ENCODE data around the gene TXNL4A.

TXNL4A gene

GRCh38 chr18:79944746-79945117 is 43.6 kb downstream of the TXNL4A start:
- no peak overlapping the region for H3K4me3 ChIP-seq (ENCODE audit: low read depth, low read length)
- TF ChIP-seq MAX (IDR thresholded peaks at IDR 0.05; ENCODE audit: low read depth, low read length) (no peak), CTCF (IDR thresholded peaks at IDR 0.05; ENCODE audit: low read depth, low read length) (no peak), POLR2A (IDR thresholded peaks at IDR 0.05; ENCODE audit: extremely low read depth, insufficient read length) (no peak), MYC (IDR thresholded peaks at IDR 0.05; ENCODE audit: low read depth, low read length) (no peak)
- no peak for DNase-seq (ENCODE audit: low read depth)

GRCh38 chr18:79944126-79944731 is 44.1 kb downstream of the TXNL4A start:
- TF ChIP-seq MAX (IDR thresholded peaks at IDR 0.05; ENCODE audit: low read depth, low read length) (no peak; the same call in 1 of the 2 replicates), MYC (IDR thresholded peaks at IDR 0.05; ENCODE audit: low read depth, low read length) (no peak; the same call in 1 of the 2 replicates), CTCF (IDR thresholded peaks at IDR 0.05; ENCODE audit: low read depth, low read length) (no peak), POLR2A (IDR thresholded peaks at IDR 0.05; ENCODE audit: extremely low read depth, insufficient read length) (no peak)
- H3K4me3 ChIP-seq (ENCODE audit: low read depth, low read length), result no peak overlapping the region
- peak; percentile 97 for DNase-seq (ENCODE audit: low read depth)

GRCh38 chr18:79943608-79944125 is 44.7 kb downstream of the TXNL4A start:
- TF ChIP-seq CTCF (IDR thresholded peaks at IDR 0.05; ENCODE audit: low read depth, low read length), result no peak
- TF ChIP-seq POLR2A (IDR thresholded peaks at IDR 0.05; ENCODE audit: extremely low read depth, insufficient read length), result no peak
- no peak for DNase-seq (ENCODE audit: low read depth)
- H3K4me3 ChIP-seq (ENCODE audit: low read depth, low read length), result no peak overlapping the region

GRCh38 chr18:79942786-79943607 is 45.4 kb downstream of the TXNL4A start:
- DNase-seq (ENCODE audit: low read depth), result no peak
- no peak for TF ChIP-seq POLR2A (IDR thresholded peaks at IDR 0.05; ENCODE audit: extremely low read depth, insufficient read length)
- TF ChIP-seq CTCF (IDR thresholded peaks at IDR 0.05; ENCODE audit: low read depth, low read length), result no peak
- no peak for TF ChIP-seq MYC (IDR thresholded peaks at IDR 0.05; ENCODE audit: low read depth, low read length)
- no peak overlapping the region for H3K4me3 ChIP-seq (ENCODE audit: low read depth, low read length)

GRCh38 chr18:79942211-79942610 is 46.2 kb downstream of the TXNL4A start:
- no peak overlapping the region for H3K4me3 ChIP-seq (ENCODE audit: low read depth, low read length)
- no peak for TF ChIP-seq CTCF (IDR thresholded peaks at IDR 0.05; ENCODE audit: low read depth, low read length)
- TF ChIP-seq MYC (IDR thresholded peaks at IDR 0.05; ENCODE audit: low read depth, low read length), result no peak
- no peak for TF ChIP-seq MAX (IDR thresholded peaks at IDR 0.05; ENCODE audit: low read depth, low read length)
- no peak for TF ChIP-seq POLR2A (IDR thresholded peaks at IDR 0.05; ENCODE audit: extremely low read depth, insufficient read length)
- DNase-seq (ENCODE audit: low read depth), result no peak

Data from NB4 (cell line).